SK-N-MC (cell line): ENCODE measurements around the gene SLCO2B1.

ENCODE experiments used
- DNase-seq: peaks from one replicate; pipeline ENCODE4 v3.0.0-alpha.2; 2011; ENCODE audit warnings: low read depth, low spot score
- H3K27ac ChIP-seq: fragments of 200-600 bp; sonication (generic); 2 replicates; pipeline ENCODE4 v1.5.1; 2016; ENCODE audit warnings: mixed run types
- H3K36me3 ChIP-seq: fragments of 200-600 bp; sonication (generic); 2 replicates; pipeline ENCODE4 v1.6.1; 2017; ENCODE audit warnings: antibody characterized with exemption, low read length, mixed read lengths; ENCODE audit not compliant: insufficient read depth
- H3K4me3 ChIP-seq: fragments of 200-600 bp; sonication (generic); 2 replicates; pipeline ENCODE4 v1.5.1; 2016
- H3K9ac ChIP-seq: fragments of 200-600 bp; sonication (generic); 2 replicates; pipeline ENCODE4 v1.8.0; 2017; ENCODE audit warnings: mixed run types, mixed read lengths; ENCODE audit not compliant: insufficient read length
- H3K9me3 ChIP-seq: fragments of 200-600 bp; sonication (generic); 2 replicates; pipeline ENCODE4 v1.6.1; 2017; ENCODE audit warnings: low read depth, mild to moderate bottlenecking, antibody characterized with exemption, low read length, moderate library complexity, mixed read lengths
- EZH2 ChIP-seq: fragments of 200-600 bp; sonication (generic); IDR thresholded peaks from one replicate; pipeline ENCODE4 v1.6.1; 2017; ENCODE audit warnings: antibody characterized with exemption
- FOXP2 ChIP-seq: optimal IDR thresholded peaks from 2 replicates; pipeline ENCODE3; 2011; ENCODE audit warnings: mild to moderate bottlenecking, moderate library complexity; ENCODE audit not compliant: insufficient read depth; ENCODE audit errors: extremely low read length, control extremely low read depth
- POLR2AphosphoS5 ChIP-seq: IDR thresholded peaks from 2 replicates; pipeline ENCODE4 v1.6.1; 2012; ENCODE audit warnings: mild to moderate bottlenecking, low read depth, low read length, borderline replicate concordance

The SLCO2B1 gene

GRCh38 chr11:75158241-75158640, 7.3 kb downstream of the SLCO2B1 start:
- H3K9ac ChIP-seq: no peak overlapping the region
- no peak for DNase-seq
- H3K36me3 ChIP-seq: no peaks in the 10 kb centered on the region
- H3K4me3 ChIP-seq: no peak overlapping the region
- no peak for TF ChIP-seq EZH2
- TF ChIP-seq FOXP2: no peak
- no peak for TF ChIP-seq POLR2AphosphoS5
- H3K27ac ChIP-seq: no peak overlapping the region
- no peaks in the 10 kb centered on the region for H3K9me3 ChIP-seq

DNA sequence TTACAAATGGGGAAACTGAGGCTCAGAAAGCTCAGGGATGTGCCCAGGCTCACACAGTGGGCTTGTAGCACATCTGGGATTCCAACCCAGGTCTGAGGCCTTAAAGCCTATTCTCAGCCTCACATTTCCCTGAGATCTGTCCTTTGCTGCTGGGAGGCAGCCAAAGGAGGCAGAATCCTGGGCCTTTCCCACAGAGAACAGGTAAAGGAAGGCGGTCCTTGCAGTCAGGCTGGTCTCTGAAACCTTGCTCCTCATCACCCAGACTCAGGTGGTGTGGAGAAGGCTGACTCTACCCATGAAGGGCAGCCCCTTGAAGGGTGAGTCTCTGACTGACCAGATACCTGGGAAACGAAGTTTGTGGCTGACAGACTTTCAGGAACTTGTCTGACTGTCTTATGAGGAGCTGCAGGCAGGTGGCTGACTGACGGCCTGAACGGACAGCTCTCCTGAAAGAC, 7.8 kb downstream of the SLCO2B1 start:
- TF ChIP-seq POLR2AphosphoS5: no peak
- H3K27ac ChIP-seq: no peak overlapping the region
- no peak overlapping the region for H3K9ac ChIP-seq
- H3K9me3 ChIP-seq: no peaks in the 10 kb centered on the region
- no peaks in the 10 kb centered on the region for H3K36me3 ChIP-seq
- DNase-seq: no peak
- H3K4me3 ChIP-seq: no peak overlapping the region

DNA sequence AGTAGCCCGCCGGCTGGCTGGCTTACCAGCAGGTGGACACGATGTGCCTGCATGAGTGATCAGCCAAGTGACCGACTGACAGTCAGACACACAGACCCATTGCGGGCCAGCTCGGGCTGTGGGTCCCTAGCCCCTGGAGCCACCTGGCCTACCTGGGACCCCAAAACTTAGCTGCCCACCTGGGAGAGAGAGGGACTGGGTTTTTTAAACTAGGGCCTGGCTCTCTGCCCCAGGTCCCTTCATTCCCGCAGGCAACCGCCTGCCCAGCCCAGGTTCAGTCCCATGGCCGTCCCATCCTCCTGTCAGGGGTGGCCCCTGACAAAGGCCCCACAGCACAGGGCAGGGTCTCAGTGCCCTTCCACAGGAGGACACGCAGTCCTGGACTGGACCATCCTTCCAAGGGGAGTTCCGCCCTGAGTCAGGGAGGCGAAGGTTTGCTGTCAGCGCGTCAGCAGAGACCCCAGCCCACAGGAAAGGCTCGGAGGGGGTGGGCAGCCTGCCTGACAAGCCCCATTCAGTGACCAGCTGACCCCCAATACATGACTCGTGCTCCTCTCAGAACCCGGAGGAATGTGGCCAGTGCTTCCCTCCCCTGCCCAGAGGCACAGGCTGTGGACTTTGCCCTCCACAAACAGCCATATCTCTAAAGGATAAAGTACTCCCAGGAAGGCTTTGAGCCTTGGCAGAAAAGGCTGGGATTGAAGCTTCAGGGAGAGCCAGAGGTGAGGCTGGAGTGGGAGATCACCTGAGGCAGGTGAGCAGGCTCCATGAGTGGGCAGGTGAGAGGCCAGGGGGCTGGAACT, 8.4 kb downstream of the SLCO2B1 start:
- Histone ChIP-seq H3K27ac (no peak overlapping the region), H3K9ac (no peak overlapping the region), H3K4me3 (no peak overlapping the region), H3K9me3 (no peaks in the 10 kb centered on the region), H3K36me3 (no peaks in the 10 kb centered on the region)
- no peak for TF ChIP-seq FOXP2
- TF ChIP-seq EZH2: no peak
- no peak for TF ChIP-seq POLR2AphosphoS5
- DNase-seq: no peak

DNA sequence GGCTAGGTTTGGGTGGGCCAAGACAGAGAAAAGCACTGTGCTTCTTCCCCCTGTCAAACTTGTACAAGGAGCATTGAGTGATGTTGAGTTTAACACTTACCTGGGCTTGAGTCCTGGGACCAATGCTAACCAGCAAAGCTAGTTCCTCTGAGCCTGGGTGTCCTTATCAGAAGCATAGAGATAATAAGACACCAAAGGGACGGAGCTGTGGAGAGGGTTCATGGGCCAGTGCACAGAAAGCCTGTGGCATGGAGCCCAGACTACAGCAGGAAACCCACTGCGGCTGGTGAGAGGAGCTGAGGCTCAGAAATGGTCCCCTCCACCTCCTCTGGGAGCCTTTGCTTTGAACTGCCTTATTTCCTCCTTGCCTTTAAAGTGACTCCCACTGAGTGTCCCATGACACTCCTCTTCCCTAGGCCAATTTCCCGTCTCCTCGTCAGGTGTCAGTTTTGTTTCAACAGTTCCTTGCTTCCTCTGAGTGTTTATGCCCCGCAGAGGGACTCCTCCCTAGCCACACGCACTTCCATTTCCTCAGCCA, 9.4 kb downstream of the SLCO2B1 start:
- no peaks in the 10 kb centered on the region for H3K9me3 ChIP-seq
- no peak overlapping the region for H3K4me3 ChIP-seq
- no peak overlapping the region for H3K27ac ChIP-seq
- no peak for DNase-seq
- H3K9ac ChIP-seq: no peak overlapping the region
- H3K36me3 ChIP-seq: no peaks in the 10 kb centered on the region
- TF ChIP-seq EZH2: no peak

DNA sequence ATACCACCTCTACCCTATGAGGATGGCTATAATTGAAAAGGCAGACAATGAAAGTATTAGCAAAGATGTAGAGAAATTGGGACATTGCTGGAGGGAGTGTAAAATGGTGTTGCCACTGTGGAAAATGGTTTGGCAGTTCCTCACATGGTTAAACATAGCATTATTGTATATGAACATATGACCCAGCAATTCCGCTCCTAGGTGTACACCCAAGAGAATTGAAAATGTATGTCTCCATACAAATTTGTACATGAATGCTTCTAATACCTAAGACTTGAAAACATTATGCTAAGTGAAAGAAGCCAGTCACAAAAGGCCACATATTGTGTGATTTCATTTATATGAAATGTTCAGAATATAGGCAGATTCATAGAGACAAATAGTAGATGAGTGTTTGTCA, 10.0 kb downstream of the SLCO2B1 start:
- Histone ChIP-seq H3K9me3 (no peaks in the 10 kb centered on the region), H3K27ac (no peak overlapping the region), H3K9ac (no peak overlapping the region), H3K36me3 (no peaks in the 10 kb centered on the region), H3K4me3 (no peak overlapping the region)
- no peak for DNase-seq
- TF ChIP-seq EZH2 (no peak), POLR2AphosphoS5 (no peak), FOXP2 (no peak)

DNA sequence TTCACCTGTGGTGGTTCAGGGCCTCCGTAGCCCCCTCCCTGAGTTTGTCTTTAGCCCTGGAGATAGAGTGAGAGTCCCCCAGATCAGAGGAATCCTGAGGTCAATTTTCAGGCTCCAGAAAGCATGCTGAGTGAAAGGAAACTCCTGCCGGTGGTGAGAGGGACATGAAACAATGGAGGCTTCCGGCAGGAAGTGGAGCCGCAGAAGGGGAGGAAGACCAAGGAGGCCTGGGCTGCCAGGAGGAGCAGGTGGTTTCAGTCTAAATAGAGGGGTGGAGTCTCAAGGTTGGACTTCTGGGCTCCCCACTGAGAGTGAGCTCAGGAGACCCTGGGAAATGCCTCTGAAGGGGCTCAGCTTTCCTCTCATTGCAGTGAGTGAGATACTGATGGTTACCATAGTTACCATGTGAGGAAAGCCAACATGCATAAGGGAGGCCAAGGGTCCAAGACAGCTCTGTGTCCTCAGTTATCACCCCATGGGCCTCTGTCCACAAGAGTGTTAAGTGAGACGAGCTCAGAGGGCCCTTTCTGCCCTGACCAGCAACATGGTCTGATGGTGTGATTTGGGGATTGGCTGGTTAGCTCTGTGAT, 10.7 kb downstream of the SLCO2B1 start:
- no peak overlapping the region for H3K9ac ChIP-seq
- no peak for DNase-seq
- H3K27ac ChIP-seq: no peak overlapping the region
- no peak for TF ChIP-seq FOXP2
- no peak overlapping the region for H3K4me3 ChIP-seq
- no peaks in the 10 kb centered on the region for H3K36me3 ChIP-seq
- no peaks in the 10 kb centered on the region for H3K9me3 ChIP-seq

DNA sequence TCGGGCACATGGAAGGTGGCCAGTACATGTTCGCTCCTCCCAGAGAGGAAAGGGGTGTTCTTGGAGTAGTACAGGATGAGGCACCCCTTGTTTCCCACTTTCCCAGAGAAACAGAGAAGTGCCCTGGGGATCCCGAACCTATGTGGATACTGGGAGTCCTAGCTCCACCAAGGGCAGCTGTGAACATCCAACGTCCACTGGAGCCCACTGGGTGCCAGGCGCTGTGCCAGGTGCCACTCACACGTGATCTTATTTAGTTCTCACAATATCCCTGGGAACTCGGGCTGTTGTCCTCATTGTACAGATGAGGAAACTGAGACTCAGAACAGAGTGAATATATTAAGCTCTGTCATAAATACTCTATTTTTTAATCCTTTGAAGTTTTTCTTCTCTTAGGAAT, 12.0 kb downstream of the SLCO2B1 start:
- Histone ChIP-seq H3K9ac (no peak overlapping the region), H3K4me3 (no peak overlapping the region), H3K9me3 (no peaks in the 10 kb centered on the region), H3K27ac (no peak overlapping the region), H3K36me3 (no peaks in the 10 kb centered on the region)
- TF ChIP-seq FOXP2: no peak
- TF ChIP-seq EZH2: no peak
- TF ChIP-seq POLR2AphosphoS5: no peak
- no peak for DNase-seq

GRCh38 chr11:75163921-75164849, 13.3 kb downstream of the SLCO2B1 start:
- Histone ChIP-seq H3K9ac (no peak overlapping the region), H3K27ac (no peak overlapping the region), H3K36me3 (no peaks in the 10 kb centered on the region), H3K9me3 (no peaks in the 10 kb centered on the region), H3K4me3 (no peak overlapping the region)
- no peak for DNase-seq
- no peak for TF ChIP-seq FOXP2
- no peak for TF ChIP-seq EZH2
- no peak for TF ChIP-seq POLR2AphosphoS5
